NCI-H128 (cell line): ENCODE measurements around the gene FAAP100.

Source experiments
- DNase-seq: peaks from one replicate; lab custom pipeline; 2025; ENCODE audit not compliant: unreplicated experiment; lab: John Stamatoyannopoulos, UW

The FAAP100 gene

GRCh38 chr17:81576621-81577277 lies 24.6 kb upstream of the FAAP100 start:
- no peak for DNase-seq

- DNase-seq, result no peak
Observed at GRCh38 chr17:81575836-81576235, 23.7 kb upstream of the FAAP100 start.

- DNase-seq, result no peak
Observed at GRCh38 chr17:81574643-81574956, 22.4 kb upstream of the FAAP100 start.

- no peak for DNase-seq
Observed at GRCh38 chr17:81573794-81574642, 21.9 kb upstream of the FAAP100 start.

GRCh38 chr17:81572563-81573168 lies 20.5 kb upstream of the FAAP100 start:
- DNase-seq, result no peak

GRCh38 chr17:81570964-81571363 lies 18.8 kb upstream of the FAAP100 start:
- DNase-seq, result no peak

- no peak for DNase-seq
Observed at GRCh38 chr17:81569986-81570514, 17.9 kb upstream of the FAAP100 start.

- DNase-seq, result no peak
Observed at GRCh38 chr17:81568416-81568815, 16.3 kb upstream of the FAAP100 start.

- DNase-seq, result no peak
Observed at GRCh38 chr17:81567191-81567590, 15.0 kb upstream of the FAAP100 start.

GRCh38 chr17:81566461-81567126 lies 14.4 kb upstream of the FAAP100 start:
- no peak for DNase-seq

- DNase-seq, result no peak
Observed at GRCh38 chr17:81565231-81565630, 13.1 kb upstream of the FAAP100 start.

GRCh38 chr17:81564778-81565177 lies 12.6 kb upstream of the FAAP100 start:
- no peak for DNase-seq

- no peak for DNase-seq
Observed at GRCh38 chr17:81563861-81564586, 11.9 kb upstream of the FAAP100 start.

- DNase-seq, result no peak
Observed at GRCh38 chr17:81561494-81561885, 9.3 kb upstream of the FAAP100 start.

GRCh38 chr17:81558941-81559806 lies 7.0 kb upstream of the FAAP100 start:
- DNase-seq, result no peak

GRCh38 chr17:81558115-81558468 lies 5.9 kb upstream of the FAAP100 start:
- DNase-seq, result no peak

GRCh38 chr17:81557276-81558114 lies 5.3 kb upstream of the FAAP100 start:
- DNase-seq, result no peak

- no peak for DNase-seq
Observed at GRCh38 chr17:81556863-81557262, 4.7 kb upstream of the FAAP100 start.

- no peak for DNase-seq
Observed at GRCh38 chr17:81556175-81556691, 4.1 kb upstream of the FAAP100 start.
